AG04449 (cell line): Measurements from ENCODE around the gene DNM3.
A peak's percentile ranks its signal among the peaks of the same experiment; 100 is the strongest.

Source experiments
- CTCF ChIA-PET: fragments of 350-600 bp; formaldehyde crosslinking; extraction: SDS; loops from one replicate; lab custom pipeline; 2021; ENCODE audit warnings: antibody characterized with exemption; lab: Yijun Ruan, JAX
- POLR2A ChIA-PET: fragments of 400-600, 350-600 bp; formaldehyde crosslinking; extraction: SDS; loops from one replicate; lab custom pipeline; 2020; ENCODE audit warnings: antibody characterized with exemption, inconsistent platforms; lab: Yijun Ruan, JAX
- DNase-seq: peaks from one replicate; pipeline ENCODE4 v3.0.0-alpha.2; 2010; ENCODE audit warnings: low read depth, low spot score
- H3K4me3 ChIP-seq: 2 replicates; pipeline ENCODE4 v1.5.1; 2011; ENCODE audit warnings: low read depth, mild to moderate bottlenecking, control low read depth, low read length
- CTCF ChIP-seq: IDR thresholded peaks from one replicate; pipeline ENCODE4 v1.5.1; 2011; ENCODE audit warnings: mild to moderate bottlenecking, moderate library complexity, low read length, control low read depth, inconsistent platforms; ENCODE audit not compliant: insufficient read depth; ENCODE audit errors: missing control alignments

The DNM3 gene

GRCh38 chr1:171948511-171948910 is 107.2 kb downstream of the DNM3 start:
- no peak for TF ChIP-seq CTCF
- no peak overlapping the region for H3K4me3 ChIP-seq
- POLR2A ChIA-PET = no interaction called here
- DNase-seq = peak; percentile 4
- CTCF ChIA-PET = interaction anchor here (1.5 kb wide), 1 partner anchor 35 kb away, joined by 3 read pairs; no protein-coding TSS in a partner anchor

- no peak overlapping the region for H3K4me3 ChIP-seq
- ChIA-PET CTCF (no interaction called here), POLR2A (no interaction called here)
- no peak for TF ChIP-seq CTCF
- no peak for DNase-seq
Observed at GRCh38 chr1:171949316-171949715, 108.0 kb downstream of the DNM3 start.

GRCh38 chr1:171953835-171954234 is 112.5 kb downstream of the DNM3 start:
- CTCF ChIA-PET = interaction anchor here (0.8 to 1.2 kb wide), 2 partner anchors 31 to 152 kb away, joined by 3 to 4 read pairs; no protein-coding TSS in a partner anchor
- POLR2A ChIA-PET = no interaction called here
- no peak for DNase-seq

GRCh38 chr1:171954361-171954760 is 113.1 kb downstream of the DNM3 start:
- H3K4me3 ChIP-seq = no peak overlapping the region
- TF ChIP-seq CTCF = no peak
- CTCF ChIA-PET = interaction anchor here (1.2 kb wide), 1 partner anchor 152 kb away, joined by 3 read pairs; no protein-coding TSS in a partner anchor
- DNase-seq = no peak
- POLR2A ChIA-PET = no interaction called here

More at GRCh38 chr1:171953835-171954234, 112.5 kb downstream of the DNM3 start:
- H3K4me3 ChIP-seq = no peak overlapping the region
- no peak for TF ChIP-seq CTCF

- POLR2A ChIA-PET = no interaction called here
- no peak overlapping the region for H3K4me3 ChIP-seq
- DNase-seq = no peak
- TF ChIP-seq CTCF = no peak
- CTCF ChIA-PET = no interaction called here
Observed at GRCh38 chr1:171961861-171962260, 120.6 kb downstream of the DNM3 start.

- TF ChIP-seq CTCF = no peak
- ChIA-PET CTCF (no interaction called here), POLR2A (no interaction called here)
- DNase-seq = no peak
- H3K4me3 ChIP-seq = no peak overlapping the region
Observed at GRCh38 chr1:171963762-171964161, 122.5 kb downstream of the DNM3 start.
